Neural crest cell (in vitro differentiated cells): ENCODE measurements around the gene SLC2A10. TPM values are rescaled to one million over a fixed set of nuclear protein-coding genes. Genes with fewer than 3 reads are reported as not detected.

Experiments
- DNase-seq: peaks from one replicate; pipeline ENCODE4 v3.0.0; 2021; ENCODE audit warnings: low read depth, mixed read lengths, low spot score
- H3K27ac Mint-ChIP-seq: one replicate; pipeline ENCODE4 v1.8.0; 2021; ENCODE audit warnings: mild to moderate bottlenecking, mixed read lengths; ENCODE audit not compliant: unreplicated experiment
- H3K27me3 Mint-ChIP-seq: 2 replicates; pipeline ENCODE4 v1.8.0; 2021; ENCODE audit warnings: low read depth, mild to moderate bottlenecking, mixed read lengths
- H3K36me3 Mint-ChIP-seq: 2 replicates; pipeline ENCODE4 v1.8.0; 2021; ENCODE audit warnings: low read depth, mild to moderate bottlenecking, mixed read lengths
- H3K4me1 Mint-ChIP-seq: 2 replicates; pipeline ENCODE4 v1.8.0; 2021; ENCODE audit warnings: mixed read lengths
- H3K4me3 Mint-ChIP-seq: one replicate; pipeline ENCODE4 v1.8.0; 2021; ENCODE audit warnings: mild to moderate bottlenecking, mixed read lengths
- H3K9me3 Mint-ChIP-seq: 2 replicates; pipeline ENCODE4 v1.8.0; 2021; ENCODE audit warnings: mixed read lengths
- total RNA-seq: library from RNA; stranded (reverse); gene quantifications from 2 replicates; pipeline ENCODE4 v1.2.1, GENCODE V29; 2021
- TF ChIP-seq, protein P1 (sequence below): fragments of 200-600 bp; sonication (generic); conservative IDR thresholded peaks from 2 replicates; pipeline ENCODE4 v1.5.0; 2021; ENCODE audit warnings: antibody characterized with exemption, mild to moderate bottlenecking

The SLC2A10 gene
- total RNA-seq, 1 donor from 2014 or later, result 12.7 TPM

DNA sequence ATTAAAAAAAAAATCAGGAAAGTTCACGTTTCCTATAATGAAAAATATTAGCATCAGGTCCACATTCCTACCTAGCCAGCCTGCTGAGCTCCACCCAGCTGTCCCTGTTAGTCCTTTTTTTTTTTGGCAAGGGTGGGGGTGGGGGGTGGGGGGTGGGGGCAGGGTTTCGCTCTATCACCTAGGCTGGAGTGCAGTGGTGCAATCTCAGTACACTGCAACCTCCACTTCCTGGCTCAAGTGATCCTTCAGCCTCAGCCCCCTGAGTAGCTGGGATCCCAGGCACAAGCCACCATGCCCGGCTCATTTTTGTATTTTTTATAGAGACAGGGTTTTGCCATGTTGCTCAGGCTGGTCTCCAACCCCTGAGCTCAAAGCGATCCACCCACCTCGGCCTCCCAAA, 7.5 kb upstream of the SLC2A10 start:
- peaks cover 51% of the 10 kb centered on the region for H3K4me1 Mint-ChIP-seq
- peaks cover 4% of the 10 kb centered on the region for H3K9me3 Mint-ChIP-seq
- H3K4me3 Mint-ChIP-seq, result no peak overlapping the region
- DNase-seq, result no peak
- no peak overlapping the region for H3K27ac Mint-ChIP-seq
- no peaks in the 10 kb centered on the region for H3K27me3 Mint-ChIP-seq
- H3K36me3 Mint-ChIP-seq, result peaks cover 2% of the 10 kb centered on the region
- TF ChIP-seq, protein P1, sequence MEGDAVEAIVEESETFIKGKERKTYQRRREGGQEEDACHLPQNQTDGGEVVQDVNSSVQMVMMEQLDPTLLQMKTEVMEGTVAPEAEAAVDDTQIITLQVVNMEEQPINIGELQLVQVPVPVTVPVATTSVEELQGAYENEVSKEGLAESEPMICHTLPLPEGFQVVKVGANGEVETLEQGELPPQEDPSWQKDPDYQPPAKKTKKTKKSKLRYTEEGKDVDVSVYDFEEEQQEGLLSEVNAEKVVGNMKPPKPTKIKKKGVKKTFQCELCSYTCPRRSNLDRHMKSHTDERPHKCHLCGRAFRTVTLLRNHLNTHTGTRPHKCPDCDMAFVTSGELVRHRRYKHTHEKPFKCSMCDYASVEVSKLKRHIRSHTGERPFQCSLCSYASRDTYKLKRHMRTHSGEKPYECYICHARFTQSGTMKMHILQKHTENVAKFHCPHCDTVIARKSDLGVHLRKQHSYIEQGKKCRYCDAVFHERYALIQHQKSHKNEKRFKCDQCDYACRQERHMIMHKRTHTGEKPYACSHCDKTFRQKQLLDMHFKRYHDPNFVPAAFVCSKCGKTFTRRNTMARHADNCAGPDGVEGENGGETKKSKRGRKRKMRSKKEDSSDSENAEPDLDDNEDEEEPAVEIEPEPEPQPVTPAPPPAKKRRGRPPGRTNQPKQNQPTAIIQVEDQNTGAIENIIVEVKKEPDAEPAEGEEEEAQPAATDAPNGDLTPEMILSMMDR, result no peak

DNA sequence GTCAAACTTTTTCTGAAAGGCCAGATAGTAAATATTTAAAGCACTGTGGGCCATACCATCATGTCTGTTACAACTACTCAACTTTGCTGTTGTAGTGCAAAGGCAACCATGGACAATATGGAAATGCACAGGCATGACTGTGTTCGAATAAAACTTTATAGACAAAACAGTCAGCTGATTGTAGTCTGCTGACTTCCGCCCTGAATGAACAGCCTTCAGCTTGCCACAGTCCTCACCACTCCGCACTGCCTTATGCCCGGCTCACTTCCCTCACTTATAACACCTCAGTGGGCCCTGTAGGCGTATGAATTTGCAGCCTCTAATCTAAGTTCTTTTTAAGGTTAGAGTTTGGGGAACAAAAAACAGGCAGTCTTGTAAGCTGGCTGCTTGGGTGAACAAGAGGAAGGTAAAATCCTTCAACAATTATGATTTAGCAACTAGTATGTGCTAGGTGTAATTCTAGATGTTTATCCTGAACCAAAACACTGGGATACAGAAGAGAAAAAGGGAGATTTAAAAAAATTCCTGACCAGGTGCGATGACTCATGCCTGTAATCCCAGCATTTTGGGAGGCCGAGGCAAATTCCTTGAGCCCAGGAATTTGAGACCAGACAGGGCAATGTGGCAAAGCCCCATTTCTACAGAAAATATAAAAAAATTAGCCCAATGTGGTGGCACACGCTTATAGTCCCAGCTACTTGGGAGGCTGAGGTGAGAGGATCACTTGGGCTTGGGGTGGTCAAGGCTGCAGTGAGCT, 6.8 kb upstream of the SLC2A10 start:
- Mint-ChIP-seq H3K27me3 (no peaks in the 10 kb centered on the region), H3K9me3 (peaks cover 4% of the 10 kb centered on the region), H3K4me1 (peaks cover 44% of the 10 kb centered on the region), H3K36me3 (peaks cover 2% of the 10 kb centered on the region), H3K27ac (peak overlapping the region; percentile 19), H3K4me3 (no peak overlapping the region)
- no peak for DNase-seq
- TF ChIP-seq, protein P1, result no peak

DNA sequence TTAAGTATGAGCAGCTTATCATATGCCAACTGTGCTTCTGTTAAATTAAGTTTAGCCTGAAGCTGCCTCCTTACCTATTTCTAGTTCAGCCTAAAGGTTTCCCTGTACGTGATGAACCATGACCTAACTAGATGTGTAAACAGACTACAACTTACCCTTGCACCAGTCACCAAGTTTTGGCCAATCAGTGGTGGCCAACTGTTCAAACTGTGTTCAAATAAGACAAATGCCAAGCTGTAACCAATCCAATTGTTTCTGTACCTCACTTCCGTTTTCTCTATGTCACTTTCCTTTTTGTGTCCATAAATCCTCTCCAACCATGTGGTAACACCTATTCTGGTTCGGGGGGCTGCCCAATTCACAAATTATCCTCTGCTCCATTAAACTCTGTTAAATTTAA, 6.0 kb upstream of the SLC2A10 start:
- H3K4me3 Mint-ChIP-seq, result no peak overlapping the region
- peaks cover 4% of the 10 kb centered on the region for H3K9me3 Mint-ChIP-seq
- H3K4me1 Mint-ChIP-seq, result peaks cover 37% of the 10 kb centered on the region
- no peak for DNase-seq
- TF ChIP-seq, protein P1, result no peak
- no peak overlapping the region for H3K27ac Mint-ChIP-seq
- peaks cover 2% of the 10 kb centered on the region for H3K36me3 Mint-ChIP-seq
- H3K27me3 Mint-ChIP-seq, result no peaks in the 10 kb centered on the region

DNA sequence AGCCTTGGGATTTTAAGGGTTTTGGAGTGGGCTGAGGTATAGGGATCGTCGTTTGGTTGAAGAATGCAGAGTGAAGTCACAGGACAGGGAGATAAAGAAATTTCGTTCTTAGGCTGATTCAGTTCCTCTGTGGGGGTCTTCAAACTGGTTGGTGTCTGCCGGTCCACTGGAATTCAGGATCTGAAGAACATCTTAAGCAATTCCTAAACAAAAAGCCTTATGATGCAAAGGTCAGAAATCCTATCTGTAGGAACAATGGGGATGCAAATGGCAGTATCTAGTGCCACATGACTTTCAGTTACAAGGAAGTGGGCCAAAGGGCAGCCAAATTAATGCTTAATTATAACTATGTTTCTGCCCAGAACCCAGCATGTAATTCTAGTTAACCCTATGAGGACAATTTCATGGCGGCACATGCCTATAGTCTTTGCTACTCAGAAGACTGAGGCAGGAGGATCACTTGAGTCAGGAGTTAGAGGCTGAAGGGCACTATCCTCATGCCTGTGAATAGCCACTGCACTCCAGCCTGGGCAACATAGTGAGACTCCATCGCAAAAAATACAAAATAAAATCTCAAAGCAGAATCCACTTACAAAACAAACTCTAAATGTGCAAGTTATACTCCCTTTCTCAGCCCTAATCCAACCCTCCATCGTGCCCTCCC, 4.6 kb upstream of the SLC2A10 start:
- H3K27me3 Mint-ChIP-seq, result no peaks in the 10 kb centered on the region
- peaks cover 36% of the 10 kb centered on the region for H3K4me1 Mint-ChIP-seq
- TF ChIP-seq, protein P1, result no peak
- H3K4me3 Mint-ChIP-seq, result peak overlapping the region; percentile 18
- peak overlapping the region; percentile 17 for H3K27ac Mint-ChIP-seq
- no peak for DNase-seq
- H3K9me3 Mint-ChIP-seq, result peaks cover 1% of the 10 kb centered on the region
- H3K36me3 Mint-ChIP-seq, result peaks cover 2% of the 10 kb centered on the region

DNA sequence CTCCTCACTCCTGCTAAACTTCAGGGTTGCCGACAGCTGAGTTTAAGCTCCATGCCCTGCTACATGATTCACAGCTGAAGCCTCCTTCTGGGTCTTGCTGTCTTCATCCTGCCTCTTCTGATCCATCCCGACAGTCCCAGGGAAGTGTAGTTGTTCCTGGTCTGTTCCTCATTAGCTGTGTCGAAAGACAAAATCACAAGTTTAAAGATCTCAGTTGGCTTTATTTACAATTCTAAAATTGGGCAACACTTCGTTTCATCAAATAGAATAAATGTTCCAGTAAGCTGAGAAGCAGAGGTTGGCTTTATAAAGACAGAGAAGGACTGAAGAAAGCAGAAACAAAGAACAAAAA, 4.1 kb upstream of the SLC2A10 start:
- H3K36me3 Mint-ChIP-seq, result peaks cover 2% of the 10 kb centered on the region
- DNase-seq, result no peak
- H3K9me3 Mint-ChIP-seq, result no peaks in the 10 kb centered on the region
- H3K27me3 Mint-ChIP-seq, result no peaks in the 10 kb centered on the region
- H3K27ac Mint-ChIP-seq, result no peak overlapping the region
- H3K4me1 Mint-ChIP-seq, result peaks cover 37% of the 10 kb centered on the region
- no peak overlapping the region for H3K4me3 Mint-ChIP-seq
- TF ChIP-seq, protein P1, result no peak
